CD1c-positive myeloid dendritic cell (primary cell): ENCODE data around the gene MGAT4A.
"Not testable (repeated sequence)": the region's sequence is repeated elsewhere in the genome, so short reads cannot be mapped to it uniquely, and the experiment has no call there.

Source experiments
- DNase-seq: peaks from one replicate; pipeline ENCODE4 v3.0.0-alpha.2; 2016; ENCODE audit errors: extremely low spot score

Gene MGAT4A

GRCh38 chr2:98759827-98760625 is 29.1 kb upstream of the MGAT4A start:
- peak; percentile 90 for DNase-seq

- peak; percentile 40 for DNase-seq
Observed at GRCh38 chr2:98759338-98759737, 28.4 kb upstream of the MGAT4A start.

- peak; percentile 93 for DNase-seq
Observed at GRCh38 chr2:98757904-98758421, 27.0 kb upstream of the MGAT4A start.

GRCh38 chr2:98753801-98754200 is 22.9 kb upstream of the MGAT4A start:
- peak; percentile 59 for DNase-seq

- DNase-seq, result not testable (repeated sequence)
Observed at GRCh38 chr2:98752711-98753110, 21.8 kb upstream of the MGAT4A start.

GRCh38 chr2:98751748-98752147 is 20.8 kb upstream of the MGAT4A start:
- DNase-seq, result no peak

- no peak for DNase-seq
Observed at GRCh38 chr2:98750593-98751282, 19.8 kb upstream of the MGAT4A start.

GRCh38 chr2:98749066-98749450 is 18.1 kb upstream of the MGAT4A start:
- DNase-seq, result peak; percentile 92

- DNase-seq, result peak; percentile 77
Observed at GRCh38 chr2:98748292-98749065, 17.5 kb upstream of the MGAT4A start.

GRCh38 chr2:98747888-98748287 is 17.0 kb upstream of the MGAT4A start:
- DNase-seq, result no peak

- no peak for DNase-seq
Observed at GRCh38 chr2:98746426-98746825, 15.5 kb upstream of the MGAT4A start.

- no peak for DNase-seq
Observed at GRCh38 chr2:98744595-98744994, 13.7 kb upstream of the MGAT4A start.

GRCh38 chr2:98743835-98744234 is 12.9 kb upstream of the MGAT4A start:
- no peak for DNase-seq

- no peak for DNase-seq
Observed at GRCh38 chr2:98739020-98739419, 8.1 kb upstream of the MGAT4A start.

- DNase-seq, result no peak
Observed at GRCh38 chr2:98738304-98738703, 7.4 kb upstream of the MGAT4A start.

- DNase-seq, result no peak
Observed at GRCh38 chr2:98737848-98738247, 6.9 kb upstream of the MGAT4A start.

- DNase-seq, result no peak
Observed at GRCh38 chr2:98736464-98736889, 5.5 kb upstream of the MGAT4A start.

- DNase-seq, result no peak
Observed at GRCh38 chr2:98734823-98735260, 3.9 kb upstream of the MGAT4A start.

- peak; percentile 52 for DNase-seq
Observed at GRCh38 chr2:98734162-98734561, 3.2 kb upstream of the MGAT4A start.

- no peak for DNase-seq
Observed at GRCh38 chr2:98732430-98733051, 1.6 kb upstream of the MGAT4A start.

- peak; percentile 44 for DNase-seq
Observed at GRCh38 chr2:98731894-98732349, 990 bp upstream of the MGAT4A start.

GRCh38 chr2:98730707-98731040 is 258 bp downstream of the MGAT4A start:
- DNase-seq, result peak; percentile 73
